ENCODE results near the gene LRRC32.
A peak's percentile ranks its signal among the peaks of the same experiment; 100 is the strongest.

LRRC32 gene

DNA sequence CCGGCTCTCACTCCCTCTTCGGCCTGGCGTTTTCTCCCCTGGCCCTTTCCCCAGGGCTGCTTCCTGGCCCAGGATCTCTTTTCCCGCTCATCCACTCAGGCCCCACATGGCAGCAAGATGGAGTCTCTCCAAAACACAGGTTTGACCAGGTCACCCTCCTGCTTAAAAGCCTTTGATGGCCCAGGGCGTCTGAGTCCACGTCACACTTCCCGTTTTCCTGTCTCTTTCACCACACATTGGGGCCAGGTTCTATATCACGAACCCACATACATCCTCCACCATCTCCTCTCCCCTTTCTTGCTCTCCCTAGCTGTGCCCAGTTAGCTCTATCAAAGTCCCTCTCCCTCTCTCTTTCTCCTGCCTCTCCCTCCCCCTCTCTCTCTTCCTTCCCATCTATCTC lies 7.8 kb upstream of the LRRC32 start:
- no peak for DNase-seq

DNA sequence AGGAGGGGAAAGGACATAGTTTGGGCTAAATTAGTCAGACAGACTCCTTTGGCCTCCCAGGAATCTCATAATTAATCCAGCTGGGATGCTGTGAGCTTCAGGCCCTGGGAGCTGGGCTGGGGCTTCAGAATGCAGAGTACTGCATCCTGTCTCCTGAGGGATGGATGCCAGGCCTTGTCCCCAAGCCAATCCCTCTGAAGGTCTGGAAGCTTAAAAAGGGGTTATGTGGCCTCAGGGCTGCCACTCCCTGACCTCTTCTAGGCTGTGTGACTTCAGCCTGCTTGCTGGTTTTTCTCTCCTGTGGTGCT lies 6.9 kb upstream of the LRRC32 start:
- DNase-seq = no peak

DNA sequence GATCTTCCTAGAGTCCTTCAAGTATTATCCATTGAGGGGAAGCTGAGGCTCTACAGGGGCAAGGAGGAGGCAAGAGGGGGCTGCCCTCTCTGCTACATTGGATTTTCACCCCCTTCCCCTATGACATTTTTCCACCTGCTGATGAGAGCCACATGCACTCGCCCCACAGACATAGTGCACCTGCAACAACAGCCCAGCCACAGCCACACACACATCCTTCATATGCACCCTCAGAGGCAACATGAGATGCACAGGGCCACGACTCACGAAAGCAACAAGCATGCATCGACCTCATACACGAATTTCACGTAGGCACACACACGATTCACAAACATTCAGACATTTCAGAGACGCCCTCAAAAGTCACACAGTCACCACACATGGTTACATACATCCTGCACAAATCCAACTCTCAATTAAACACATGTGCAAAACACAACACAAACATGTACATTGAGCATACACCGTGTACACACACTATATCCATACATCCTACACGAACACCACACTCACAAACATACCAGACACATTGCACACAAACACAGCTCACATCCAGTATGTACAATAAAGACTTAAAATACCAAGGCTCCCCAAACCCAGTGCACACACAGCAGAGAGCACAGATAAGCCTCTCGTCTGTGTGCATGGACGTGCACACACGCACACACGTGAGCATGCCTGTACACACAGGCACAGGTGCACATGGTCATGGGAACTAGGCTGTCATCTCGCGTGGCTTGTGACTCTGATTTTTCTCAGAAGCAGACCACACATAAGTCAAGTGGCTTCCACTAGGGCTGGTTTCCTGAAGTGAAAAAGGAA lies 6.3 kb upstream of the LRRC32 start:
- no peak for DNase-seq

DNA sequence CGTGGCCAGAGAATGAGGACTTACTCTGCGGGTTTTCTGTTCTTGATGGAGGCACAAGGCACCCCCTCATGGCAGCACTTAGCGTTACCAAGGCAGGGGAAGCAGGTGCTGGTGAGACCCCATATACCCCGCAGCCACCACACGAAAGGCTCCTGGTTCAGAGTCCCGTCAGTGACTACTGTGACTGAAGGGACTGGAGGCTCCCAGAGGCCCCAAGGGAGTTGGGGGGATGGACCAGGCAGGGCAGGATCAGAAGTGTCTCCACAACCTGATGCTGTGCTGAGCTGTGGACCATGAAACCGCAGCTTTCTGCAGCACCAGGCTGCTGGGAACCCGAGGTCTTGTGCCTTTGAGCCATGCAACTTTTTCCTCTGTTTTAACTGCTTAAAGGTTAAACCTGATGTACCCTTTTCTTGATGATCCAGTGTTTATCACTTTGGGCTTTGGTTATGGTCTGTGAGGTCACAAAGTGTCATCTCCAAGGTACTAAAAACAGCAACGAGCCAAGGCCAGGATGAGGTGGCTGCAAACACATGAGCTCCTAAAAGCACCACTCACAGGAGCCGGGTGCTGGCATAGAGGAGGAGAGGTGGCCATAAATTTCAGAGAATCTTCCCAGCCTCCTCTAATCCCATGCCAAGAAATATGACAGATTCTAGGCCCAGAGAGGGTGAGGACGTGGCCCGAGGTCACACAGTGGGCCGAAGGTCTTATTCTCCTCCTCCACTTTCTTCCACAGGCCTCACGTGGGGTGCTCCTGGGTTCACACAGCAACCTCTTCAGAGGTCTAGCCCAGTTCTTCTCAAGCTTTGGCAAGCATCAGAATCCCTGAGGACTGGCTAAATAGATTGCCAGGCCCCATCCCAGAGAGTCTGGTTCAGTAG lies 4.2 kb upstream of the LRRC32 start:
- no peak for DNase-seq

DNA sequence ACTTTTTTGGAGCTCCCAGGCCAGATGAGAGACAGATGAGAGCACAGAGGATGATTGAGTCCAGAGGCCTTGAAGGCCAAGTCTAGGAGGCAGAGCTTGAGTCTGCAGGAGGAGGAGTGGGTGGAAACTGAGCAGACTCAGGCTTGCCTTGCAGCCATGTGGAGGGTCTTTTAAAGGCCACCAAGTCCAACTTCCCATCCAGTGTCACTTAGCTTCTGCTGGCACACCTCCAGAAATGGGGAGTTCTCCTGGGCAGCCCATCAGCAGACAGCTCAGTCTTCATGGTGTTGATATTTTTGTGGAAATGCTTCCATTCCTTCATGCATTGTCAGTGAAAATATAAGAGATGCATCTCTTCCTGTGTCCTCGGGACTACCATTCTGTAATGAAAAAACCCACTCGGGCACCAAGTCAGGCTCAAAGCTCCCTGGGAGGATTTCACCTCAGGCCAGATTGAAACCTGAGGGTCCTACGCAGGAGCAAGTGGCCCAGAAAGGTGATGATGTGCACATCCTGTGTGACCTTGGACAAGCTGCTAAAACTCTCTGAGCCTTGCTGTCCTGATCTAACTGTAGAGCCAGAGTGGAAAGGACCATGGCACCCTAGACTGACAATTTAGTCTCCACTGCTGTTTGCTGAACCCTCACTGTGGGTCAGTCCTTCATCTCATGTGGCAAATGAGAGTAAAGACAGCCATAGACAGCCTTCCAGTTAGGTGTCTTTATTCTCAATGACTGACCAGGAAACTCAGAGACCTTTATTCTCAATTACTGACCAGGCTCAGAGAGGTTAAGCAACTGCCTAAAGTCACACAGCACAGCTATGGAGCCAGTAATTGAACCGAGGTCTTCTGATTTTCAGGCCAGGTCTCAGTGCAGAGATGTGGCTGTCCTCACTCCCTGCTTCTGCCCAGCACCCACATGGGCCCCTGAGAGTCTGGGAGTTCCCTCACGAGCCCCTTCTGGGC lies 2.9 kb upstream of the LRRC32 start:
- no peak for DNase-seq

DNA sequence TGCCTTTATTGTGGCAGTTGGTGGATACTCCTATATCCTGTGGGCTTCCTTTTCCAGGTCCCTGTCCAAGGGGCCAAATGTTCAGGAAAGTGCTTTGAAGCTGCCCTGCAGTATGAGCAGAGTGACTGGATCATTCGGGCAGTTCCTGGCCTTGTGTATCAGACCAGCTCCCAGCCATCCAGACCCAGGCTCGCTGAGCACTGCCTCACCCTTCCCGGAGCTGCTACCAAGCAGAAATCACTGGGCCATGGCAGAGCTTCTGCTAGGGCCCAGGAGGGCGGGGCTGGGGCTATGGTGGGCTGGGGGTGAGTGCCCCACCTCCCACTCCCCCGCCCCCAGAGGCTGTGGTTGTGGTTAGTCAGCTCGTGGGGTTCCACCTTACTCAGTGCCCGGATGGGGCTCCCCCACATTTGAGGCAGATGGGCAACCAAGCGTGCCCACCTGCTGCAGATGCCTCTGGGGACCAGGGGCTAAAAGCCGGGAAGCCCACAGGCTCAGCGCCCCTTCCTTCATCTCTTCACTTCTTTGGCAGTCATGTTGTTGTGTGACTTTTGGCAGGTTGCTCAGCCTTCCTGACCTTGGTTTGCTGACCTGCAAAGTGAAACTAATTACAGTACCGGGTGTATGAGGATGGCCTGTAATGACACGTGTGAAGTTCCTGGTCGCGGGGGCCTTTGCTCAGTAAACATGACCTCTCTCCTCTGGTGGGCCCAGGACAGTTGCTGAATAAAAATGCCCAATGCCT lies 2.1 kb upstream of the LRRC32 start:
- peak; percentile 56 for DNase-seq

DNA sequence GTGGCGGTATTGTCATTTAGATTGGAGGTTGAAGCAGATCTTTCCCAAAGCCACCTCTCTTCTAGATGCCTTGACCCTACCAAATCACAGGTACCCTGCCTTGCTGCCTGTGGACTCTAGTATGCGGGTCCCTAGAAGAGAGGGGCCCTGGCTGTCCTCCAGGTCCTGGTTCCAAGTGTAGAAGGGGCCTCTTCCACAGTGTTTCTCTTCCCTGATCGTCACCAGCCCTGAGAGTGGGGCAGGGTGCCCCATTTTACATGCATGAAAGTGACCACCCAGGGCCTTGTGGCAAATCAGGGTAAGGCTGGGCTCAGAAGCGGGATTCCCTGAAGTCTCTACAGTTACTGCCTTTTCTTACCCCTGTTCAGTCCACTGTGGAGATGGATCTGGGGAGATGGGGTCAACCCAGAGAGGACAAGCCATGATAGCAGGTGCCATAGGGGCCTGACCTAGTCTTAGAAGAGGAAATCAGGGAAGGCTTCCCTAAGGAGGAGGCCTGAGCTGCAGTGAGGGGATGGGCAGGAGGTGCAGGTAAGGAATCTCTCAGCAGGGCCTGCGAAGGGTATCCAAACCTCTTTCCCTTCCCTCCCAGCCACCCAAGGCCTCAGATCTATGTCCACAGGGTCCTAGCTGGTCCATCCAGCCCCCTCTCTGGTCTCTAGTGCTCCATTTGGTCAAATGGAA lies 1.2 kb upstream of the LRRC32 start:
- no peak for DNase-seq

DNA sequence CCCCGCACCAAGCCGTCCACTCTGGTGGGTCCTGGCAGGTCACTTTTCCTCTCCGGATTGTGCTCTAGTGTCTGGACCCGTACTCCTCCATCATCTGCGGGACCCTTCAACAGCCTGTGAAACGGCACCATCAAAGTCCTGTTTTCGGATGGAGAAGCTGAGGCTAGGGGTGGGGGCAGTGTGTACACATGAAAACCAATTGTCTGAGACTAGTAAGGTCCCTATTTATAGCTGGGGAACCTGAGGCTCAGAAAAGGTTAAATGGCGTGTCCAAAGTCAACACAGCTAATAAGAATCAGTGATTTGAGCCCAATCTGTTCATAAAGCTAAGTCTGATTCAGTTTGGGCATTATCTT lies 668 bp upstream of the LRRC32 start:
- DNase-seq = no peak

DNA sequence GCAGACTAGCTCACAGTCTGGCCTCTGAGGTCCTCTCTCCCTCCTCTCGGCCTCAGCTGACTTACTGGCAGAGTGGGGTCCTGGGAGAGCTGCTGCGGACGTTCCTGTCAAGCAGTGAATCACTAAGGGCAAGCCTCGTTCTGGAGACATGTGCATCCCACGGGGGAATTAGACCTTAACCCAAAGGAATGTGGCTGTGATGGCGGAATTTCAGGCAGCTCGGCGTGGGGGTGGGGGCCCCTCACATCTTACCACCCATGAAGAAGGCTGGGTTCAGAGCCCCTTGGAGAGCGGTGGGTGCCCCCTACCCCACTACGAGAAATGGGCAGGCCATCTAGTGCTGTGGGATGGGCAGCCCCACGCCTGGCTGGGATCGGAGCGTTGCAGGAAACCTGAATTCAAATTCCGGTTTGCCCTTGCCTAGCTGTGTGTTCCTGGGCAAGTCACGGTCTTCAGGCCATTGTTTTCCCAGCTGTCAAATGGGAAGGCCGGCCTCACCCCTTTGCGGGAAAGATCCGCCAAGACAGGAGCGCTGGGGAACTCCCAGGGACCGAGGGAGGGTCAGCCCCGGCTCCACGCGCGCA lies 554 bp downstream of the LRRC32 start:
- no peak for DNase-seq

DNA sequence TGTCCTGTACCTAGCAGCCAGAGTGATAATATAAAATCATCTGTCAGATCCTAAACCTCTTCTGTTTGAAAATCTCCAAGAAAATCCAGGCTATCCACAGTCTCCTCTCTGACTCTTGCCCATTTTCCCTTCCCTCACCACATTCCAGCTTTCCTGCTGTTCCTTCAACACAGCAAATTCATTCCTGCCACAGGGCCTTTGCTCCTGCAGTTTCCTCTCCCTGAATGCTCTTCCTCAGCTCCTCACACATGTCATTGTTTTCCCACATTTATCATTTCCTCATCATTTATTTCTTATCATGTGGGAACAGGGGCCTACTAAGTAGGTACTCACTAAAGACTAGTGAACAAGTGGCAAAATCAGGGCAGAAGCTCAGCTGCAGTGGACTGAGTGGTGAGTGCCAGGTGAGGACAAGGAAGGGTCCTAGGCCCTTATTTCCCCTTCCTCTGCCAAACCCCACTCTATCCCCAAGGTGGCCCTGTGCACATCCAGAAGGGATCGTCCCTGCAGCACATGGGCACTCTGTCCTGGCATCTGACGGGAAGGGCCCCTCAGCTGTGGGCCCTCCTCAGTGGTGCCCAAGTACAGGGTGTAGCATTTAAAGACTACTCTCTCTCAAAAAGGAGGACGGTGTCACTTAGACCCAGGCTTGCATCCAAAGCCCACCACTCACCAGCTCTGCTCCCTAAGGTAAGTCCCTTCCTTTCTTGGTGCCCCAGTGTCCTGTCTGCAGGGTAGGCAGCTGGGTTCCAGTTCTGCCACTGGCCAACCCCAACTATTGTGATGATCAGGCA lies 2.0 kb downstream of the LRRC32 start:
- no peak for DNase-seq

DNA sequence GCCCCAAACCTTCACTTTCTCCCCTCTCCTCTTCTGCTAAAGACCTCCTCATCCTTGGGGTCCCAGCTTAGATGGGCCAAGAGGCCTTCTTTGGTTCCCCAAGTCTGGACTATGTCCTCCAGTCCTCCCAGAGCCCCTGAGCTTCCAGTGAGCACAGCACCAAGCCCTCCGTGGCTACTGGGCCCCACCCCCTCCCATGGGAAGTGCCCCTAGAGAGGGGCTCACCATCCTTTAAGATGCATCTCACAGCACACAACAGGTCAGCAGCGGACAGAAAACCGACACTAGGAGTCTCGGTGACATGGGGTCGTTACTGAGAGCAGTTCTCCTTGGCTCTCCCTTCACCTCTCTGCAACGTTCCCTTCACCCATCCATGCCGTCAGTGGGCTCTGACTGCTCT lies 2.7 kb downstream of the LRRC32 start:
- no peak for DNase-seq

DNA sequence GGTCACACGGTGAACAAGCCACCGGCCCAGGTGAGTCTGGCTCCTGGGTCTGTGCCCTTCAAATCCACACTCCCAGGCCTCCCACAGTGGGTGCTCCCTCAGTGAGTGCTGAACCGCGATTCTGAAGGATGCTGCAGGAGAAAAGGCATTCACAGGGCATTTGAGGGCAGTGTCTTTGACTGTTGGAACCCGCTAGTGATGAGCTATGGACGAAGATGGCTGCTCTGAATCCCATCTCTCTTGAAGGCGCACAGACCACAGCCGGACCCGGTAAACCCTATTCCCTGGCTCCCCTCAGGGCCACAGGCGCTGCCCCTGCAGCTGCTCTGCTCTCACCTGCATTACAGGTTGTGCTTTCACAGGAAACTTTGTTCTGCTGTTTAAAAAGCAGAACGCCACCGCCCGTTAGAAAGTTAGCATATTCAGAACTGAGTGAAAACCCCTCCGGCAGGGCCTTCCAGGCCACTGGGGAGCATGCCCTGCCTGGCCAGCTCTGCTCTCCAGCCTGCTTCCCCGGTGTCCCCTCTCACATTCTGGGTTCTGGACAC lies 3.2 kb downstream of the LRRC32 start:
- DNase-seq = no peak

DNA sequence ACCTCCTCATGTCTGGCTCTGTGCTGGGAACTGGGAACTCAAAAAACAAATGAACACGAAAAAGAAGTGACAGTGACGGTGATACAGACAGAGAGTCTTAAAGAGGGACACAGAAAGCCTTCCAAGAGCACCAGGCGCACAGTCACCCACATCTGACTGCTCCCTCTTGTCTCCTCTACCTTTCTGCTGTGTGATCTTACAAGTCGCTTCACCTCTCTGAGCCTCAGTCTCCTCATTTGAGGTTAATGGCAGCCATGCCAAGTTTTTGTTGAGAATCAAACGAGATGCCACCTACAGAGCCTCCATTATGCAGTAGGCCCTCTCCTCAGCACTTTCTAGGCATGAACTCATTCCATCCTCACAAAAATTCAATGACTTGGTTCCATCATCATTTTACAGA lies 3.7 kb downstream of the LRRC32 start:
- DNase-seq = no peak

DNA sequence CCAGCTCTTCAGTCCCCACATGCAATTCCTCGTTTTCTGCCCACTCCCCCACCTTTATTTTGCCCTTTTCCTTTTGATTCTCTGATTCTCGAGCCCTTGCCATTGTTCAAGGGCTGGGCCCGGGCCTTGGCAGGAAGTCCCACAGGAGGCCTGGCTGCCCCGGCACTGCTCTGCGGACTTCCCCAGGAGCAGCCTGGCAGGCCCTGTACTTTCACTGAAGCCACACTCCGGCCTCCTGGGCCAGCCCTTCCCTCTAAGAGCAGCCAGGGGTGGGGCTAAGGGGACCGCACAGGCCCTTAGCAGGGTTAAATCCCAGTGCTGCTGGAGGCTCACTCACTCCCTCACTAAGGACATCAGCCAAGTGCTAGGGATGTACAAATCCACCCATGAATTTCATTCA lies 4.1 kb downstream of the LRRC32 start:
- no peak for DNase-seq

DNA sequence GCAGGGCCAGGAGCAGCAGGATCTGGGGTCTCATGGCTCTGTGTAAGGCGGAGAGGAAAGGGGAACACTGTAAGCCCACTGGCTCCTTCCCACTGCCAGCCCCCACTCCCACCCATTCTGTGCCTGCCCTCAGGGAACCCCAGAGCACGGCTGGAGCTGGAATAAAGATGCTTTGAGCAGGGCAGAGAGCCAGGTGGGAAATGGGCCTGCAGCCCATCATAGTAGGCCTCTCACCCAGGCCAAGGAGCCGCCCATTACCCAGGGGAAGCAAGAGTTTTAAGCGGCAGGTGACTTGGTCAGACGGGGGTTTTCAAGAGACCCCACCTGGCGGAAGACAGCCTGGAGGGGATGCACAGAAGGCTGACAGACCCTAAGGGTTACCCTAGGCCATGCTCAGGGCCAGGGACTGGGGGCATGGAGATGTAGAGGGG lies 4.6 kb downstream of the LRRC32 start:
- no peak for DNase-seq

DNA sequence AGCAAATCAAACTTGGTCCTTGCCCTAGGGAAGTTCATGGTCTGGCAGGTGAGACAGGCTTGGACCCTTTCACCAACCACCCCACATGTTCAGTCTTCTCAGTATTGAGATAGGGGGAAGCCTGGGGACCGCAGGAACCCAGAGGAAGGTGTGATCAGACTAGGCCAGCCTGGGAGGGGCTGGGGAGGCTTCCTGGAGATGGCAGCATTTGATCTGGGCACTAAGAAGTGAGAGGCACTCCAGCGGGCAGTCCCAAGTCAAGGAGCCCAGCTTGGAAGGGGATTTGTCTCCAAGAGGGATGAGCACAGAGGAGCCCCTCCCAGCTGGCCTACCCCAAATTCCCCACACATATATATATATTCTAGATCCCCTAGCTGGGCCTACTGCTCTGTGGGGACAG lies 5.4 kb downstream of the LRRC32 start:
- DNase-seq = no peak

DNA sequence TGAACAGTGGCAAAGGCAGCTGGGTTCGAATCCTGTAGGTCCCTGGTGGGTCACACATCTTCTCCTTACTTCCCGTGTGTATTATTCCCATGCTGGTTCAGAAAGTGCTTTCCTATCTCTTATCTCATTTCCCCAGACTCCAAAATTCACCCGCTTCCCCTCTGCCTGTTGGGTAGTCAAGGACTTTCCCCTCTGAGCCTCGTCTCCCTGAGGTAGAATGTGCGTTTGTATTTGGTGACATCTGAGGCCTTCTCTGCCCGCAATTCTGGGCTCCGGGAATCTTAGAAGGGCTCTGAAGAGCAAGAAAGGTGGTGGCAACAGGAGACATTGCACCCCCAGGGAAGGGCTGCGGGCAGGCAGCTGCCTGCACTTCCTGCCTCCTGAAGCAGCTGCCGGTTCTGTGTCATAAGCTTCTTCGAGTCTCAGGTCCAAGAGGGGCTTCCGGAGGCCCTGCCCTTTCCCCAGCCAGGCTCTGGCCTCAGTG lies 5.9 kb downstream of the LRRC32 start:
- peak; percentile 29 for DNase-seq

DNA sequence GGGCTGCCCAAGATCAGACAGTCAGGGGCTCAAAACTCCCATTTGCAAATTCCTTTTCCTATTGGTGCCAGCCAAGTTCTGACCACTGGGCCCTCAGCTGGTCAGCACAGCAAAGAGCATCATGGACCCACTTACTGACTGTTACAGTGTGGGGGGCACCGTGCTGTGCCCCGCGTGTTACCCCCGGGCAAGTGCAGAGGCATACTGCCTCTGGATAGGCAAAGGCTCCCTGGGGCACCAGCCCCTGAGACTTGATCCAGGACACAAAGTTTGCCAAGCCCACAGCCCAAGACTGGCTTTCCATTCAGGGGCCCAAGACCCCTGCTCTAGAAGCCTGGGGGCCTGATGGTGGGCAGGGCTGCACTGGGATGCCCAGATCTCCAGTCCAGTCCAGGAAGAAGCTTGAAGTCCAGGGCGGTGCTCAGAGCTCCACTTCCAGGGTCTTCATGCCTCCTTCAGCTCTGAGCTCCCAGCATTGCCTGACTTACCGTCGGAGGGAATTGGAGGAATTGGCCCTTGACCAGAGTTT lies 6.6 kb downstream of the LRRC32 start:
- DNase-seq = no peak

DNA sequence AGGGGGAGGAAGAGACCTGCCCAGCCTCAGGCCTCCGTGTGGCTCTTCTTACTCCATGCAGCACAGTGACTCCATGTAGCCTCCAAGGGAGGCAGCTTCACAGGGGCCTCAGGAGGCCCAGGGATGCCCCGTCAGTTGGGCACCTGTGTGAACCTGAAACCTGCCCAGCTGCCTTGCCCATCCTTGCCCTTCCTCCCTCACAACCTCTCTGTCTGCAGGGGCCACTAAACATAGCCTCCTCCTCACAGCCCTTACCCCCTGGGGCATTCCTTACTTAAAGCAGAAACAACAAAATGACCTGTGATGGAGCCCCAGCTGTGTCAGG lies 7.1 kb downstream of the LRRC32 start:
- DNase-seq = no peak
